ENCODE results near the gene ZWILCH.

ZWILCH gene

DNA sequence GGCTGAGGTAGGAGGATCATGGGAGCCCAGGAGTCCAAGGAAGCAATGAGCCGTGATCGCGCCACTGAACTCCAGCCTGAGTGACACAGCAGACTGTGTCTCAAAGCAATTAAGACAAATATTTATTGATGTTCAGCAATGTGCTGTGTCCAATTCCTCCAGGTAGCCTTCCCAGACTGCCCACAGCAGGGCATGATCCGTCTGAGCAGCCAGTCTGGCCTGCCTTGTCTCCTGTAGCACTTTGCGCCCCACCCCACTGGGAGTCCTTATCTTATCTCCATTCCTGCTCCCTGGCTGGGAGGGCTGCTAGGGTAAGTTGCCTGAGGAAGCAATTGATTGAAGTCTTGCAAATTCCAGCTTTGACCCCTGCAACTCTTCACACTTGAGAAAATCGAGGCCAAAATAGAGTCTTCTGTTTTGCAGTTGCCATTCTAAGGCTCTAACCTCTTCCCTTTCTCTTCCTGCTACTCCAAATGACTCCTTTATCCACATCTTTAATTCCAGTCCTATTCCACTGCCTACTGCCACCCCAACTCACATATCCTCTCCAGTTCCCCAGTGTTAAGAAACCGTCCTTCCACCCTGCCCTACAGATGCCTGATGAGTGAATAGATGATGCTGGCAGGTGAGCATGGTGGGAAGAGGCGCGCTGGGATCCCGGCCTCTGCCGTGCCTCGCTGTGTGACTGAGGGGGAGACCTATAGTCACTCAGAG lies 87.5 kb downstream of the ZWILCH start:
- FAIRE-seq, result no peak
- DNase-seq (ENCODE audit: insufficient read length, low spot score), result no peak
- TF ChIP-seq, protein P1, sequence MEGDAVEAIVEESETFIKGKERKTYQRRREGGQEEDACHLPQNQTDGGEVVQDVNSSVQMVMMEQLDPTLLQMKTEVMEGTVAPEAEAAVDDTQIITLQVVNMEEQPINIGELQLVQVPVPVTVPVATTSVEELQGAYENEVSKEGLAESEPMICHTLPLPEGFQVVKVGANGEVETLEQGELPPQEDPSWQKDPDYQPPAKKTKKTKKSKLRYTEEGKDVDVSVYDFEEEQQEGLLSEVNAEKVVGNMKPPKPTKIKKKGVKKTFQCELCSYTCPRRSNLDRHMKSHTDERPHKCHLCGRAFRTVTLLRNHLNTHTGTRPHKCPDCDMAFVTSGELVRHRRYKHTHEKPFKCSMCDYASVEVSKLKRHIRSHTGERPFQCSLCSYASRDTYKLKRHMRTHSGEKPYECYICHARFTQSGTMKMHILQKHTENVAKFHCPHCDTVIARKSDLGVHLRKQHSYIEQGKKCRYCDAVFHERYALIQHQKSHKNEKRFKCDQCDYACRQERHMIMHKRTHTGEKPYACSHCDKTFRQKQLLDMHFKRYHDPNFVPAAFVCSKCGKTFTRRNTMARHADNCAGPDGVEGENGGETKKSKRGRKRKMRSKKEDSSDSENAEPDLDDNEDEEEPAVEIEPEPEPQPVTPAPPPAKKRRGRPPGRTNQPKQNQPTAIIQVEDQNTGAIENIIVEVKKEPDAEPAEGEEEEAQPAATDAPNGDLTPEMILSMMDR (IDR thresholded peaks at IDR 0.05; ENCODE audit: insufficient read depth, missing control alignments), result no peak

DNA sequence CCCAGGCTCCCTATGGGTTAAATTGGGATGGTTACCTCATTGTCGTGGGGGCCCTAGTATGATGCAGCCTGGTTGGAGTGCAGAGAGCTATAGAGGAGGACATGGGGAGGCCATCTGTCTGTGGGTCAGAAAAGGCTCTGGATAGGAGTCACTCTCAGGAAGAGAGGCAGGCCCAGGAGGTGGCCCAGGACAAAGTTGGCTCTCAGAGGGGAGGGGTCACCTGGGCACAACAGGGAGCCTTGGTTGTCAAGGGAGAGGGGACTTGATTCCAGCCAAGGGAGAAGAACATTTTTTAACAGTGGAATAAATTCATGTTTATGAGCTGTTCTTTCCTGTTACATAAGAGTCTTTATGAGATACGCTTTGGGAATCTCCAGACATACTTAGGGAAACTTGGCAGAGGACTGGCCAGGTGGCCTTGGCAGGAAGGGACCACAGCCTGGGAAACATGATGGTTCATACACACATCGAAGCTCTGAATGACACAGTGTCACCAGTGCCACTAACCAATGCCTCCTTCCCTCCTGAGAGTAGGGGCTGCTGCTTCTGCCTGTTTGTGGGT lies 88.2 kb downstream of the ZWILCH start:
- TF ChIP-seq, protein P1 (IDR thresholded peaks at IDR 0.05; ENCODE audit: insufficient read depth, missing control alignments), result no peak
- FAIRE-seq (no peak), DNase-seq (ENCODE audit: insufficient read length, low spot score) (no peak)

DNA sequence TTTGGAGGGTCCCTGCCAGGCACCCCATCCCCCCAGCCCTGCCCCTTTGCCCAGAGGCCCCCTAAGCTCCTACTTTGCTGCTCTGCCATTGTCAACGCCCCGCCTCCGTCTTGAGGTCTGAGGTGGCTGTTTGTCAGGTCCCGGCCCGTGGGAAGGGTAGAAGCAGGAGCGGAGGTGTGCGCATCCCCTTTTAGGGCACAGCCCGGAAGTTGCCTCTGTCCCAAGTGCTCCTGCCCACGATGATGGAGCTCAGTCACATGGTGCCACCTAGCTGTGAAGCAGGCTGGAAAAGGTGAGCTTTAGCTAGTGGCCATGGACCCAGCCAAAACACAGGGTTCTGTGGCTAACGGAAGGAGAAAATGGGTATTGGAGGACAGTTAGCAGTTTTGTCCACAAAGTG lies 89.2 kb downstream of the ZWILCH start:
- TF ChIP-seq, protein P1 (IDR thresholded peaks at IDR 0.05; ENCODE audit: insufficient read depth, missing control alignments), result no peak
- FAIRE-seq (no peak), DNase-seq (ENCODE audit: insufficient read length, low spot score) (no peak)

DNA sequence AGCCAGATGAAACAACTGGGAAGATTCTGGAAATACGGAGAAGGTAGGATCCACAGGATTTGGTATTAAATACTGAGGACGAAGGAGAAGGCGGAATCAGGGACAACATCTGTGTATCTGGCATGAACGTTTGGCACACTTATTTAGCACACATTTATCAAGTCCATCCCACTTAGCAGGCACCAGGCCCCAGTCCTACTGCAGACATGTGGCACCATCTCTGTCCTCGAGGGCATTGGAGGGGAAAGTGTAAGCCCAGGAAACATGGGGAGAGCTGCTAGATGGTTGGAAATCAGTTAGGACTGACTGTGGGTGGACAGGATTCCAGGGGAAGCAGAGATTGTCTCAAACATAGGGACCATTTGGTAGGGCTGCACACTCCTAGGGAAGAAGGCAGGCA lies 89.7 kb downstream of the ZWILCH start:
- no peak for DNase-seq (ENCODE audit: insufficient read length, low spot score)
- TF ChIP-seq, protein P1 (IDR thresholded peaks at IDR 0.05; ENCODE audit: insufficient read depth, missing control alignments), result no peak
- FAIRE-seq, result no peak

DNA sequence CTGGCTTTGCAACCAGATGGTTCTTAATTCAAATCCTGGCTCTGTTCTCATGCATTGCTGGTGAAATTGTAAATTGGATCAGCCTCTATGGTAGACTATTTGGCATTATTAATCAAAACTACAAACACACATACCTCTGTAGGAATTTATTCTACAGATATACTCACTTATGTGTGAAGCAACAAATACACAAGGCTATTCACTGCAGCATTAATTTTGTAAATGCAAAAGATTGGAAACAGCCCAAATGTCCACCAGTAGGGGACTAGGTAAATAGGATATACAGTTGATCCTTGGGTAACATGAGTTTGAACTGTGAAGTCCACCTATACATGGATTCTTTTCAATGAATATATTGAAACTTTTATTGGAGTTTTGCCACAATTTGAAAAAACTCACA lies 90.2 kb downstream of the ZWILCH start:
- FAIRE-seq (no peak), DNase-seq (ENCODE audit: insufficient read length, low spot score) (no peak)
- TF ChIP-seq, protein P1 (IDR thresholded peaks at IDR 0.05; ENCODE audit: insufficient read depth, missing control alignments), result no peak

DNA sequence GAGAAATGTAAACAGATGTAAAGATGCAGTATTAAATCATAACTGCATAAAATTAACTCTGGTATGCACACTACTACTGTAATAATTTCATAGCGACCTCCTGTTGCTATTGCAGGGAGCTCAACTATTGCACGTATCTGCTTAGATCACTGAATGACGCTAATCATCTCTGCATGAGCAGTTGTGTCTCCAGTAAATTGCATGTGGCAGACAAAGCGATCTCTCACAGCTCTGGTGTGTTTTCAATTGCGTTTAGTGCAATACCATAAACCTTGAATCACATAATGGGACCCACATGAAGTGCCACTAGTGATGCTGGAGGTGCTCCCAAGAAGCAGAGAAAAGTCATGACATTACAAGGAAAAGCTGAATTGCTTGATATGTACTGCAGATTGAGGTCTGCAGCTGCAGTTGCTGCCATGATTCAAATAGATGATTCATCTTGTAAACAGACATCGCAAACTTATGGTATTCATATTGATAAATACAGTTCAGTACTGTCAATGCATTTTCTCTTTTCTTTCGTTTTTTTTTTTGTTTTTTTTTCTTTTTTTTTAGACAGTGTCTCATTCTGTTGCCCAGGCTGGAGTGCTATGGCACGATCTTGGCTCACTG lies 90.9 kb downstream of the ZWILCH start:
- TF ChIP-seq, protein P1 (IDR thresholded peaks at IDR 0.05; ENCODE audit: insufficient read depth, missing control alignments), result no peak
- no peak for DNase-seq (ENCODE audit: insufficient read length, low spot score)
- no peak for FAIRE-seq

Measured in D721Med (cell line).